Stimulated activated naive CD4-positive, alpha-beta T cell (primary cell): ENCODE data around the gene PARP11.

Experiments used
- DNase-seq, 6 experiments: peaks; one replicate each; lab custom pipeline; 2025; lab: John Stamatoyannopoulos, UW

PARP11 gene

DNA sequence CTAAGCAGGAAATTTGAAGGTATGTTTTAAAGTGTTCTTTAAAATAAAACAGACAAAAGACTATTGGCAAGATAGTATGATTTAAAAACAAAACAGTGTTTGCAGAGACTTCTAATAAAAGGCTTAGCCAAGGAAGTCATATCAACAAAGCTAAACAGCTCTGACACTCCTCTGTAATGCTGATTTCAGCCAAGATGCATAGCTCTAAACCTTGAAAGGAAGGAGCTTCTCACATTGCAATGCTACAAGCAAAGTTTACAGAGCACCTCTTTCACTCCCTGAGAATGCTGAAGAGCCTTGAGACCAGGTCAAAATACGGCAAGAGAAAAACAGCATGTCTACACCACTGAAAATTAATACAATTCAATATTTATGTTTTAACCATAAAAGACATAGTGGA, 51.8 kb downstream of the PARP11 start:
- no peak for DNase-seq

GRCh38 chr12:3820122-3820521, 53.1 kb downstream of the PARP11 start:
- DNase-seq, result no peak

GRCh38 chr12:3816266-3816665, 56.9 kb downstream of the PARP11 start:
- DNase-seq, result no peak

DNA sequence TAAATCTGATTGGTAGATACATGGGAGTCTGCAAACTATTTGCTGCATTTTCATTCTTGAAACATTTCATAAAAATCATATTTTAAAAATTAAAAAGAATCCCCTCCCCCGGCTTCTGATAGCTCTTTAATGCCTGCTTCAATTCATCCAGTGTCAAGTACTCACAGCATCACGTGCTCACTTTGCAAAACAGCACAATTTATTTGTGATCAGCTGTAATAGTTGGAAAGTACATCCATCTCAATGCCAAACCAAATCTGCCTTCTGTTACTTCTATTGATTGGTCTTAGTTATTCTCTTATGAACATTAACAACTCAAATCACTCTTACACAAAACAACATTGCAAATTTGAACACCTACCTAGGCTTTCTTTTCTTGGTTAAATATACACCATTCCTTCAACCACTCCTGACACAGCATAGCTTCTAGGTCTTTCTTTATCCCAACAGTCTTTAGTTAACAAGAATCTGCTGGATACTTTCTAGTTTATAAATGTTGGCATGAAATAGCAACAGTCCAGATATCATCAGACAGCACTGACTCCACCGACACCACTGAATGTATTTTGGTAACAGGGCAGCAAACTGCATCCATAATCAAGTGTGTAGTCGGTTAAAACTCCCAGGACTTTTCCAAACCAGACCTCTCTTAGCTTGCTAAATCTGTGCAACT, 58.0 kb downstream of the PARP11 start:
- DNase-seq, result no peak

DNA sequence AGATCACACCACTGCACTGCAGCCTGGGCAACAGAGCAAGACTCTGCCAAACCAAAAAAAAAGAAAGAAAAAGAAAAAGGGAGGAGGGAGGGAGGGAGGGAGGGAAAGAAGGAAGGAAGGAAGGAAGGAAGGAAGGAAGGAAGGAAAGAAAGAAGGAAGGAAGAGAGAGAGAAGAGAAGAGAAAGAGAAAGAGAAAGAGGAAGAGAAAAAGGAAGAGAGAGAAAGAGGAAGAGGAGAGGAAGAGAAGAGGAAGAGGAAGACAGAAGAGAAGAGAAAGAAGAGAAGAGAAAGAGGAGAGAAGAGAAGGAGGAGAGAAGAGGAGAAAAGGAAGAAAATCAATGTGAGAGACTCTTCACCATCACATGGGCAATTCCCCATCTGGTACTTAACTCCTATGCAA, 62.7 kb downstream of the PARP11 start:
- DNase-seq, result no peak

- DNase-seq, result no peak
Measured at GRCh38 chr12:3810016-3810370, 63.2 kb downstream of the PARP11 start.

- no peak for DNase-seq
Measured at GRCh38 chr12:3809357-3810015, 63.7 kb downstream of the PARP11 start.

DNA sequence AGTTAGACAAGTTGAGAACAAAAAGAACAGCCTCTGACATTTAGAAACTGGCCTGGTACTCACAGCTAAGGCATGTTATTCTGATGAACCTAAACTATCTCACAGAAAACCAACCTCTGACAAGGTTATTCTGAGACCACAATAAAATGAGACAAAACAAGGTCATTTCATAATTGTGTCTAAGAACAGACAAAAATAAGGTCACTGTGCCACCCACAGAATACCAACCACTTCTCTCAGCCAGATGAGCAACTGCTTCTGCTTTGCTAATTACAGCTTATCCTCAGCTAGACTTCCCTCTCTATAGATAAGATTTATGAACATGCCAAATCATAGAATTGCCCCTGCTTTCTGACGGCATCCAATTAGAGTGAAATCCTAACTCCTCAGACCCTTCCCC, 68.1 kb downstream of the PARP11 start:
- DNase-seq, result no peak

GRCh38 chr12:3803865-3804472, 69.2 kb downstream of the PARP11 start:
- peak; percentile 21 to 65 (median 48) for DNase-seq

DNA sequence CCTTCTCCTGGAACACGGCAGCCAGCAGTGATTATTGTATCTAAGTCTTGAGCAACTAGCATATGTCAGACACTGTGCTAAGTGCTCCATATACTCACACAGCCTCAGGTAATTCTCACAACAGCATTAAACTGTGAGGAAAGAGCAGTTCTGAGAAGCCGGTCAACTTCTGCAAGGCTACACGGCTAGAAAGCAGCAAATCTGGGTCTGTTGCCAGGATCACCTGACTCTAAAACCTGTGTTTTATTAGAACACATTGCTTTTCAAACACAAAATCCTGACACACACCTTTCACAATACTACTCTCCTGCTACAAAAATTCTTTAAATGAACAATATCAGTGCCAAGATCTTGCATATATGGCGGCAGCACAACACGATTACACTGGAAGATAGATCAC, 70.5 kb downstream of the PARP11 start:
- DNase-seq, result no peak

GRCh38 chr12:3797531-3798048, 75.6 kb downstream of the PARP11 start:
- DNase-seq, result no peak

DNA sequence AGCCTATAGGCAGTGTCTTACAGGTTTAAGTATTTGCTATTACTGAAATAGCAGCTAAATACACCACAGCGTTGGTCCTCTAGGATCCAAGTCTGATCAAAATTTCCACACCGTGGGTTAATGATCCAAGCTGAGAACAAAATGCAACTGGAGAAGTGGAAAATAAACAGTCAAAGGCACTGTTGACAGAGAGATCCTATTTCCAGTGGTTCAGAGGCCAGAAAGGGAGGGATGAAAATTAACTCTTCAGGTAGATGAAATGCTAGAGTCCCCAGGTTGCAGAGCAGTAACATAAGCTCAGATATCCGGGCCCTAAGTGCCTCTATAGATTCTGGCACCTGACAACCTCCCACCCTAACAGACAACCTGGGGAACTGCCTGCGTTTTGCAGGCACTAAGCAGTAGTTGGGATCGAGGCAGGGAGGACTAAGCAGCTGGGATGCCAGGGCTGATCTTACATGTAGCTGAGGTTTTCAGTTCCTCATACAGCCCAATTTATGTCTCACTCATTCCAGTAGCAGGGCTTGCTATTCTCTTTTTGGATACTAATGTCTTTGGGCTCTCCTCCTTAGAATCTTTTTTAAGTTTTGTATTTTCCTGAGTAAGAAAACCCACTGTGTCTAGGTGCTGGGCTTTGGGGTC, 77.6 kb downstream of the PARP11 start:
- no peak for DNase-seq

DNA sequence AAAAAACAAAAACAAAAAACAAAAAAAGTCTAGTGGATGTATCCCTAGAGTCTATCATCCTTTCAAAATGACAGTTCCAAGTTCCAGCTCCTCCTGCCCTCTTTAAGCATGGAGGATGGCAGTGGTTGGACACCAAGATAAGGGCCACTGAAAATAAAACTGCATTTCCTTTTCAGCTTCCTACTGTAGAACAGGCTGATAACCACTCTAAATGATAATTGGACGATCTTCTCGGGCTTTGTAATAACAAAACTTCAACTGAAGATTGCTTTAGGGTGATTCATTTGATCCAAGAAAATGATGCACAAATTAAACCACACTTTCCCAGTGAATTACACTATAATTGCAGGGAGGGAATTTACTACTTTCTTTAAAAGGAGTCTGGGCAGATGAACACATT, 78.1 kb downstream of the PARP11 start:
- DNase-seq, result no peak

GRCh38 chr12:3792623-3793288, 80.4 kb downstream of the PARP11 start:
- no peak for DNase-seq

DNA sequence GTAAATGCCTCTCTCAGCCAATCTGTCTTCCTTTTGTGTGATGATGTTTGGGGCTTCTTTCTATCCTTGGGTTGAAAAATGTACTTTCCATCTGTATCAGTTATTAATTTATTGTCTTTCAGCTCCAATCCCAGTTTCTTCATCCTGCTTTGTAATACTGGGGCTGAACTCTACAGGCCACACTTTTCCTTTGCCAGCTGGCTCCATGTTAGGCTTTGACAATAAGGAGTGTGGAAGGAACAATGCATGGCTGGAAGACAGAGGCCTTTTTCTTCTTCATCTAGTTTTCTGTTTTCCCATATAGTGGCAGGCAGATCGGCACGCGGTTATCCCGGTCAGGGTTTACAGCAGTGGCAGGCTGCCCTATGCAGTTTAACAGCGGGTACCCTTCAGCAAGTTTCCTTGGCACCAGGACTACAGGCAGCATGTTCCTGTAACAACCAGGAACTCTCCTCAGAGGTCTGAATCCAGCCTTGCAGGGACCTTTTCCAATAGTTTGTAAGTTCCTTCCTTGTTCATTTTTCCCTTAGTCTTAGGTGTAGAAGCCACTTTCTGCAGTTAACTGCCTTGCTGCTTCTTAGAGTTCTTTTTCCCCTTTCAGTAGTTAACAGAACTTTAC, 81.8 kb downstream of the PARP11 start:
- no peak for DNase-seq

GRCh38 chr12:3790642-3791041, 82.6 kb downstream of the PARP11 start:
- DNase-seq, result no peak

GRCh38 chr12:3789838-3790237, 83.4 kb downstream of the PARP11 start:
- no peak for DNase-seq

DNA sequence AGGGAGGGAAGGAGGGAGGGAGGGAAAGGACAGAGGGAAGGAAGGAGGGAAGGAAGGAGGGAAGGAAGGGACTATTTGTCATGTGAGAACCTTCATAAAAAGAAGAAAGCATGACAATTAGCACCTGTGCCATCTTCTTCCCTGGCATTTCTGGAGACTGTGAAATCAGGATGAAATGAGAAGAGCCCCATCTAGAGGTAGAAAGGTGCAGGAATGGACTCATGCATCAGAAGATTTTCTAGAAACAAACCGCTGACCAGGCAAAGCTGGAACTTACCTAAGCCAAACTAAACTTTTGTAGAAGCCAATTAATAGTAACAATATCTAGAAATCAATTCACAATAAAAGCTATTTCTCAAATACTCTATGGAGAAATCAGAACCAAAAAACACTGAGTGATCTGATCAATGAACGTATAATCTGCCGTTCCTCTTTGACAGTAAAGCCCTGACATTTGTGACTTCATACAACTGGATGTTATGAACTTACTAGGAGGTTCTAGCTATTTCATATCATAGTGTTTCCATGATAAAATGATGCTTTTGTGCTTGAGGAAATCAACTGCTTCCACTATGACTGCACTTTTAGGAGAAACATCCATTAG, 95.9 kb downstream of the PARP11 start:
- peak in 2 of 6 experiments; percentile 28 to 49 for DNase-seq

DNA sequence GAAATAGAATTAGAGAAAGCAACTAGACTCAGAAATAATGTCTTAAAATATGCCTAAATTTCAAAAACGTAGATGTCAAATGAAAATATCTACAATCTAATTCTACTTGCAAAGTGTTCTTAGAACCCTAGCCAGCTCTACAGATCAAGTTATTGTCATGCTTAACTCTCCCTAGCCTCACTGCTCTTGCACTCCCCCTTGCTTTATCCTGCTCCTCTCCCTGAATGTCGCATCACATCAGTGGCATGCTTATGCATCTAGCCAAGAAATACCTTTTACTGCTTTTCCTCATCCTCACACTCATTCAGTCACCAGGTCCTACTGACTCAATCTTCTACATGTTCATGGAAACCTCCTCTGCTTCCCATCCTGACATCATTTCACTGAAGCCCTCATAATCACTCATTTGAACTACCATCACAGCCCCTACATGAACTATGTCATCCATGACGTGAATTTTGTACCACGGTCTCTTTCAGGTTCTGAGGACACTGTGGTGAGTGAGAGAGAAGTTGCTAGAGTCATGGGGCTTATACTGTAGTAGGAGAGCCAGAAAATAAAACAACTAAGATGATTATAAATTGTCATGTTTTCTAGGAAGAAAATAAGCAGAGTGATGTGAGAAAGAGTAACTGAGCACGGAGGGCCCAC, 97.7 kb downstream of the PARP11 start:
- no peak for DNase-seq

DNA sequence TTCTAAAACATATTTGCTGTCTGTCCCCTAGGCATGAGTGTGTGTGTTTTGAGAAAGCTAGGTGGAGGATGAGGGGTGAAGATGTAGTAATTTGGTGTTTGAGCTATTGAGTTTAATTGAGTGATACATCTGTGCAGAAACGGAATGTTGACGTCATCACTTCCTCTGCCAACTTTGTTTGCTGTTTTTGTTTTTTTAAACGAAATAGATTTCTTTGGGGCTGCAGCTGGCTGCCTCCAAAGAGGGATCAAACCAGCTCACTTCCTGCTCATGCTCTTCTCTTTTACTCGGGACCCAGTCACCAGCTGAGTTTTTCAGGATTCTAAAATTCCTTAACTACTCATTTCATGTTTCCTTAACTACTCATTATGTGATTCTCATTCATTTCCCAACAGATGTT, 100.8 kb downstream of the PARP11 start:
- DNase-seq, result peak in 1 of 6 experiments; percentile 6

- no peak for DNase-seq
Measured at GRCh38 chr12:3771853-3772252, 101.3 kb downstream of the PARP11 start.
